Stromal cell of bone marrow (primary cell): ENCODE data around the gene FST.

Source experiments
- DNase-seq: peaks from one replicate; pipeline ENCODE4 v3.0.0-alpha.2; 2012; ENCODE audit warnings: low read depth

The FST gene

GRCh38 chr5:53473633-53474032, 6.8 kb upstream of the FST start:
- DNase-seq, result no peak

GRCh38 chr5:53475320-53475719, 5.1 kb upstream of the FST start:
- DNase-seq, result no peak

GRCh38 chr5:53476019-53476418, 4.4 kb upstream of the FST start:
- DNase-seq, result no peak

GRCh38 chr5:53476531-53477480, 3.6 kb upstream of the FST start:
- no peak for DNase-seq

- DNase-seq, result peak; percentile 41
Observed at GRCh38 chr5:53478411-53479044, 1.9 kb upstream of the FST start.

- DNase-seq, result no peak
Observed at GRCh38 chr5:53479045-53479589, 1.3 kb upstream of the FST start.

GRCh38 chr5:53479590-53480415, 626 bp upstream of the FST start:
- peak; percentile 49 for DNase-seq

- DNase-seq, result peak; percentile 25
Observed at GRCh38 chr5:53481159-53481886, 894 bp downstream of the FST start.

GRCh38 chr5:53481887-53482716, 1.7 kb downstream of the FST start:
- DNase-seq, result peak; percentile 48

- no peak for DNase-seq
Observed at GRCh38 chr5:53482717-53483638, 2.5 kb downstream of the FST start.

GRCh38 chr5:53487436-53487835, 7.0 kb downstream of the FST start:
- DNase-seq, result no peak

GRCh38 chr5:53488195-53488722, 7.8 kb downstream of the FST start:
- no peak for DNase-seq

- DNase-seq, result peak; percentile 77
Observed at GRCh38 chr5:53490747-53491146, 10.3 kb downstream of the FST start.

GRCh38 chr5:53501054-53501453, 20.6 kb downstream of the FST start:
- DNase-seq, result no peak

- peak; percentile 56 for DNase-seq
Observed at GRCh38 chr5:53503562-53504218, 23.3 kb downstream of the FST start.

GRCh38 chr5:53507013-53507412, 26.6 kb downstream of the FST start:
- DNase-seq, result no peak

- no peak for DNase-seq
Observed at GRCh38 chr5:53508125-53508524, 27.7 kb downstream of the FST start.

- DNase-seq, result no peak
Observed at GRCh38 chr5:53512539-53512938, 32.1 kb downstream of the FST start.

GRCh38 chr5:53515988-53516387, 35.6 kb downstream of the FST start:
- no peak for DNase-seq
